SHP77 treated with DMSO at 0.1 percent for 48 hours (cell line): Measurements from ENCODE around the gene FAM120B.
"Not testable (repeated sequence)": the region's sequence is repeated elsewhere in the genome, so short reads cannot be mapped to it uniquely, and the experiment has no call there.

ENCODE experiments used
- DNase-seq: peaks from one replicate; lab custom pipeline; 2025; lab: John Stamatoyannopoulos, UW

Gene FAM120B

GRCh38 chr6:170306324-170307079 lies at the start of gene FAM120B:
FAM120B (plus strand) TSS chr6:170306758; CDS start chr6:170317391, 10,633 bp downstream.
- DNase-seq = peak; percentile 59

GRCh38 chr6:170257376-170257775 lies 49.2 kb upstream of the FAM120B start:
- no peak for DNase-seq

GRCh38 chr6:170258407-170258806 lies 48.2 kb upstream of the FAM120B start:
- DNase-seq = no peak

- DNase-seq = no peak
Measured at GRCh38 chr6:170259278-170259677, 47.3 kb upstream of the FAM120B start.

- DNase-seq = no peak
Measured at GRCh38 chr6:170260686-170261085, 45.9 kb upstream of the FAM120B start.

GRCh38 chr6:170261643-170262488 lies 44.7 kb upstream of the FAM120B start:
- DNase-seq = no peak

- DNase-seq = no peak
Measured at GRCh38 chr6:170262489-170263088, 44.0 kb upstream of the FAM120B start.

GRCh38 chr6:170263410-170263809 lies 43.1 kb upstream of the FAM120B start:
- DNase-seq = no peak

GRCh38 chr6:170264086-170264485 lies 42.5 kb upstream of the FAM120B start:
- DNase-seq = no peak

- not testable (repeated sequence) for DNase-seq
Measured at GRCh38 chr6:170264644-170265043, 41.9 kb upstream of the FAM120B start.

GRCh38 chr6:170265655-170266054 lies 40.9 kb upstream of the FAM120B start:
- DNase-seq = peak; percentile 66

GRCh38 chr6:170266061-170266825 lies 40.3 kb upstream of the FAM120B start:
- no peak for DNase-seq

GRCh38 chr6:170267688-170268087 lies 38.9 kb upstream of the FAM120B start:
- no peak for DNase-seq

GRCh38 chr6:170268216-170269129 lies 38.1 kb upstream of the FAM120B start:
- no peak for DNase-seq

- peak; percentile 91 for DNase-seq
Measured at GRCh38 chr6:170269151-170269845, 37.3 kb upstream of the FAM120B start.

- no peak for DNase-seq
Measured at GRCh38 chr6:170269846-170270541, 36.6 kb upstream of the FAM120B start.

- DNase-seq = no peak
Measured at GRCh38 chr6:170270984-170271593, 35.5 kb upstream of the FAM120B start.

- no peak for DNase-seq
Measured at GRCh38 chr6:170271771-170272314, 34.7 kb upstream of the FAM120B start.
